Activated T-helper 9 cell treated with anti-CD3 and anti-CD28 coated beads, Interleukin-2, amount 50 U/mL, for 16 hours (primary cell): ENCODE results near the gene SMIM43.
"Not testable (repeated sequence)": the region's sequence is repeated elsewhere in the genome, so short reads cannot be mapped to it uniquely, and the experiment has no call there.

Experiments
- DNase-seq: peaks from one replicate; pipeline ENCODE4 v3.0.0-alpha.2; 2020; ENCODE audit warnings: low read depth

The SMIM43 gene

DNA sequence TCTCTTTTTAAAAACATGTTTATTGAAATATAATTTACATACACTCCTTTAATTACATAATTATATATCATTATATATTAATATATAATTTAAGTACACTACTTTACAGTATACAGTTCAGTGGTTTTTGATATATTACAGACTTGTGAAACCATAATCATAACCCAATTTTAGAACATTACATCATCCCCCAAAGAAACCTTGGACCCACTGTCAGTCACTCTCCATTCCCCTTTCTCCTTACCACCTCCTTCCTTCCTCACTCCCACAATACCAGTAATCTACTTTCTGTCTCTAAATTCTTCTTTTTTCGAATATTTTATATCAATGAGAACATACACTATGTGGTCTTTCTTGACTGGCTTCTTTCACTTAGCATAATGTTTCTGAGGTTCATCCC, 18.2 kb upstream of the SMIM43 start:
- DNase-seq, result no peak

DNA sequence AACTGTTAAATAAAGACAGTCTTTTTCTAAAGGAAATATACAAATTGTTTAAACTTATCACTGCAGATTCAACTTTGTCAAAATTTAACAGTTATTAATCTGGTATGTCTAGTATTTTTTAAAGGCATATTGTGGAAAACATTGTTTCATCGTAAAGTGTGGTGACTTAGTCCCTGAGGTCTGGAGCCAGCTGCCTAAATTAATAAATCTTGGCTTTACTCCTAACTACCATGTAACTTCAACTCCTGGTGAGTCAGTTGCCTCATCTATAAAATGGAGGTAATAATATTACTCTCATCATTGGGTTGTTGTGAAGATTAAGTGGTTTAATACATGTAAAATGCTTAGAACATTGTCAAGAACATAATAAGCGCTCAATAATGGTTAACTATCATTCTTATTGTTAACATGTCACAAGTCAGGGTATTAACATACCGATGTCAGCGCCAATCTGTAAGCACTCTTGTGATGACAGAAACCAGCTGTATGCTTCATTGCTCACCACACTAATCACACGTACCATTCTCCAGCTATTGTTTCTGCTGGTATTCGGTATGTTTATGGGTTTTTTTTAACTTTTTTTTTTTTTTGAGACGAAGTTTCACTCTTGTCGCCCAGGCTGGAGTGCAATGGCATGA, 14.1 kb upstream of the SMIM43 start:
- DNase-seq, result no peak

DNA sequence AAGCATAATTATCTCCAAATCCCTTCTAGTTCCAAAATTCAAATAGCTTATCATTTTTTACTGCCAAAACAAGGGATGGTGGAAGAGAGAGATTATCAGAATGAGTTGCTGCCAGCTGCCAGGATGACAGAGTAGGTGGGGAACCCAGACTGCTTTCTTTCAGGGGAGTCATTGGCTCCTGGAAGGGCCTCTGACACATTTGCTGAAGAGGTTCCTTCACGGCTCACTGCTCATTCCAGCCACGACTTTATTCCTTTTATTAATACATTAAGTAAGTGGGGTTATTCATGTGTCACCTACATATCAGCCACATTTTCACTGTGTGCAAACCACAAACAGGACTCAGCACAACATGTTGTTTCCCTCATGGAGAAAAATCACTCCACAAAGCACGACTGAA, 12.7 kb upstream of the SMIM43 start:
- no peak for DNase-seq

DNA sequence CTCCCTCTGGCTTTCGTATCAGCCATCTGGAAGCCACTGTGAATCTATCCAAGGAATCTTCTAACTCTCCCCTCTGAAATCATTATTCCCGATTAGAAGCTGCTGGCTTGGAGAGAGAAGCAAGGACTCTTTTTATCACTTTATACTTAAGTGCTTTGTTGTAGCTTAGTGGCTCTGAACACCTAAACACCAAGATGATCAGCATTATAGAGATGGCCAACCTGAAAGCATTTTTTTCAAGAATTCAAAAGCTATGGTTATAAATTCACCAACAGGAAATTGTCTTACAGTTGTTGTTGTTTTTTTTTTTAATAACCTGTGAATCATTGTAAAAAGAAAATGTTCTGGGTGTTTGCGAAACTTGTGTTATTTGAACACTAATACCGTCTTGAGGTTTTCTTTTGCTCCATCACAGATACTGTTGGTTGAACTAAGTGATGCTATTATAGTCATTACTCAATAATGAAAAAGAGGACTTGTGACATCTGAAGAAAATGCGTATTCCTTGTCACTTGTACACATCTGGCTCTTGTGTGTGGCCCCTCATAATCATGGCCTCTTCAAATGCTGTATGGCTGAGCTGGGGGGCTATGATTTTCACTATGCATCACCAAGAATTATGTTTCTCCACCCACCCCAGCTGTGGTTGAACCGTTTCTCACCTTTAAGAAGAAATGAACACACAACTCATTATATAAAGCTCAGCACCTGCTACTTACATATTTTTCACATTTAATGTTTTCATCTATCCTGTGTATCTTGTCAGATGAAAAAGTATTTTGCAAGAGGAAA, 11.8 kb upstream of the SMIM43 start:
- DNase-seq, result no peak

DNA sequence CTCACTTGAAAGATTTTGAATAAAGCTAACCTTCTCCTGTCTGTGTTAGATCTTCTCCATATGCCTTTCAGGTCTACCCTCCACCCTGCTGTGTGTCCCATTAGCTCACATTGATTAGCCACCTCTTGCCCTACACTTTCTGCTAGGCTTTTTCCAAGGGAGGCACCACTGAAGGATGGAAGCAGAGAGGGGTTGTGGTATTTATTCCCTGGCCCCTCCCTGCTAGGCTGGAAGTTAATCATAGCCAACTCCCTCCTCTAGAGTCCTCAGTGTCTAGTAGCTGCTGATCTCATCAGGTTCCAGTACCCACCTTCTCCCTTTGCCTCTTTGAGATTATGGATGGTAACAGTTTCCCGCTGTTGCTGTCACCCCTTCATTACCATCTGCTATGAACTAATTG, 8.9 kb upstream of the SMIM43 start:
- no peak for DNase-seq

DNA sequence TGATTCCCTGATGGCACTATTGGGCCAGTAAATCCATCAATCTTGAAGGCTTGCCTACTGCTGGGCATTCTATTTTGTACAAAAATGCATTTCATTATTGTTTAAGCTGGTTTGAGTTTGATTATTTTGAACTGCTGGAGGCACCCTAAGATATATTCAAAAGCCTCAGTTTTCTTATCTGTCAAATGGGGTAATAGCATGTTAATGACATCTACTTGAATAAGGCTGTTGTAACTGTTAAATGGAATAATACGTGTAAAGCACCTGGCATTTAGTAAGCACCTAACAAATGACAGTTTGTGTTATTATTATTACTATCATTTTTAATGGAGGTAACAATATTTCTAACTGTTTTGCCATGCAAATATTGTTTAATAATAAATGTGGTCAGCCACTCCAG, 6.9 kb upstream of the SMIM43 start:
- no peak for DNase-seq

DNA sequence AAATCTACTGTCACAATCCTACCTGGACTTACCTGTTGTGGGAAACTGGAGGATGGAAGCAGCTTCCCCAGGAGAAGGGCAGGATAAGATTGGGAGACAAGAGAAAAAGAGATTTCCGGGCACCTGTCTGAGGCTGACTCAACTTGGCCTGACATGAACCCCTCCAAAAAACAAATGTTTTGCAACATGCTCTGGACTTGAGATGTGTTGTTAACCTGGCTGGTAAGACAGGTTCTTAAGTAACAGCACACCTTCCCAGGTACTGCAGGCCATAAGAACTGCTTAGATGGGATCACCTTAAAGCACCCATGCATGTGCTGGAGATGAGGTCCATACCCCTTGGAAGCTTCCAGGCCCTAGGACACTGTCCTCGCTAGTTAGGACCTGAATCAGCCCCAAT, 4.4 kb upstream of the SMIM43 start:
- no peak for DNase-seq

DNA sequence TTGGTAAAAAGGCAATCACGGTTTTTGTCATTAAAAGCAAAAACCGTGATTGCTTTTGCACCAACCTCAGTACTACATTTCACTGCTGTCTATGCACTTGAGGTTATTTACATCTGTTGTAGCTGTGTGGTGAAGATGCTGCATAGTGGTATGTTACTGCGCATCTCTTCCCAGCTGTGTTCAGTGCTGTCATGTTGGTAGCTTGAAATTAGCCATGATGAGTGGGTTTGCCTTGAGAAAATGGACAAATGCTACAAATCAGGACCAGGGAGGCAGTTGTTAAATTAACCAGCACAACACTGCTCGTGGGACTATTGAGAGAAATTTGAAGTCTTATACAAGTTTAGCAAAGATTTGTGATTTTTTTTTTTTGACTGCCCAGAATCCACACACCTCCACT, 2.2 kb upstream of the SMIM43 start:
- no peak for DNase-seq

DNA sequence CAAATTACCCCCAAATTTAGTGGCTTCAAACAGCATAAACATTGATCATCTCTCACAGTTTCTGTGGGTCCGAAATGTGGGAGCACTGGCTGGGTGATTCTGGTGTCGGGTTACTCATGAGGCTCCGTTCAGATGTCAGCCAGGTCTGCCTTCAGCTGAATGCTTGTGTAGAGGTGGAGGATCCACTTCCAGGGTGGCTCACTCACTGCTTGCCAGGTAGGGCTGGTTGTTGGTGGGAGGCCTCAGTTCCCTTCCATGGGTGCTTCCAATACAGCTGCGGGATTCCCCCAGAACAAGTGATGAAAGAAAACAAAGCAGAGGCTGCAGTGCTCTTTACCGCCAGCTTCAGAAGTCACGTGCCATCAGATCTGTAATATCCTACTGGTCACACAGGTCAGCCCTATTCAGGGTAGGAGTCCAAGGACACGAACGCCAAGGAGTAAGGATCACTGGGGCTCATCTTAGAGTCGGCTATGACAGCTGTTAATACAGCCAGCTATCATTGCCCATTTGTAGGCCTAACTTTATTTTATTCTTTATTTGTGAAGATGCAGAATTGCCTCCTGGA, 1.1 kb upstream of the SMIM43 start:
- no peak for DNase-seq

DNA sequence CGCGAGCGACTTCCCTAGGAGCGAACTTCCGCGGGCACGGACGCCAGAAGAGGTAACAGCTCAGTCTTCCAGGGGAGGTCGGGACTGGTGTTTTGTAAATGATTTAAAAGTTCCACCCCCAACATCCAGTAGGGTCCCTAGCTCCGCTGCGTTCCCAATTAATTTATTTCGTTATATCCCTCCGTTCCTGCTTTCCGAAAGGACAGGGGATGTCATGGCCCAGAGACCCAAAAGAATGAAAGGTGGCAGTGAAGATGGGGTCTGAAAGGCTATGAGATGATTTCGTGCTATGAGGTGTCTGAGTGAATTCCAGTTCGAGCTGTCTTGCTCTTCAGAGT, 373 bp upstream of the SMIM43 start:
- DNase-seq, result no peak

DNA sequence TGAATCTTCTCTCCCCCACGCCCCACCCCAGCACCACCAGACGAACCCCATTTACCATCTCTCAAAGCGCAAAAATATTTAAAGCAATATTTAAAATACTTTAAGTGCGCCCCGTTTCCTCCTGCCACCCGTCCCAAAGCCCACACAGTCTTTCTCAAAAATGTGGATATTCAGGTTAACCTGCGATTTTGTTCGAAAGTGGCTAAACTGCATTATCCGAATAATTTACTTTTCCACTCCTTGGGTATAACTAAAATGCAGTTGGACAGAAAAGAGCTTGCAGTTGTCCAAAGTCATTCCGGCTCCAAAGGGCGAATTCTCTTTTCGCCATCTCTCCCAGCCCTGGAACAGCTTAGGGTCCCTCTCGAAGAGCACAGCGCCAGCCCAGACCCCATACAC, 662 bp downstream of the SMIM43 start:
- no peak for DNase-seq

DNA sequence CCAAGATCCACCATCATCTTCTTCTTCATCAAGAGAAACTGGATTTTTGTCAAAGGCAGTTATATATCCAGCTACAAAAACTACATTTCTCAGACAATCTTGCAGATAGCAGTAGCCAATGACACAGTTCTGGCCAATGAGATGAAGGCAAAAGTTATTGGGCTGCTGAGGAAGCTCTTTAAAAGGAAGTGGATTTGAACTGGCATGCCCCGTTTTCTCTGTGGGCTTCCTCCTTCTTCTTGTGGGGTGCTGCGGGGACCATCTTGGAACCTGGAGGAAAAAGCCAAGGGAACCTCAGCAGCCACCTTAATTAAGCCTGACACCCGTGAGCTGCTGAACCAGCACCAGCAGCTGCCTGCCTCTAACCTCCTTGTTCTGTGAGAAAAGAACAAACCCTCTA, 4.8 kb downstream of the SMIM43 start:
- DNase-seq, result no peak

DNA sequence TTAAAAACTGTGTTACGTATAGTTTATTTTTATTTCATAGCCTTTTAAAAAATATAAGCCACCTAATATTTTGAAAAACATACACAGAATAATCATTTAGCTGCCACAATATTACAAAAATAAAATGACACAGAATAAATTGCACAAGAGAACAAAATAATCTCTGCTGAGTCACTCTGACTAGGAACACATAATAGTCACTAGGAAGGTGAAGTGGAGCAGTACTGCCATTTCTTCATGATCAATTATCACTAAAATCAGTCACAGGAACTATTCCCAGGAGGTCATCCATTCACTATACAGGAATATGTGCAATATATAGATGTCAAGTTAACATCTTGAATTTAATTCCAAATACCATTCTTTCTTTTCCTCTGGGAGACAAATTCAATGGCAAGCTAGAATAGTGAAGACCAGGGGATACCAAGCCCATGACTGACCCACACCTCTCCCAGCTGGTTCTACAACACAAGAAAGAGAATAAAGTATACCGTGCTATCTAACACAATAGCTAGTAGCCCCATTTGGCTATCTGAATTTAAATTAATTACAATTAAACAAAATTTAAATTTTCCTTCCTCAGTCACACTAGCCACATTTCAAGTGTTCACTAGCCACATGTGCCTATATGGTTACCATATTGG, 5.9 kb downstream of the SMIM43 start:
- no peak for DNase-seq

DNA sequence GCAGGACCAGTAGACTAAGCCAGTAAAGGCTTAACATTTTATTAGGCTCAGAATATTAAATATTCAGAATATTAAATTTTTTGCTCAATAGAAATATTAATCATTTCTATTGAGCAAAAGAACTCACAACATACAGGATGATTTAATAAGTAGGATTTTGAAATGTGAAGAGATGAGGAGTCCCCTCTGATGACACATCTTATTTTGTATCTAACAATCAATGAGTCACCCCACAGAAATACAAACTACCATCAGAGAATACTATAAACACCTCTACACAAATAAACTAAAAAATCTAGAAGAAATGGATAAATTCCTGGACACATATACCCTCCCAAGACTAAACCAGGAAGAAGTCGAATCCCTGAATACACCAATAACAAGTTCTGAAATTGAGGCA, 12.8 kb downstream of the SMIM43 start:
- DNase-seq, result not testable (repeated sequence)

DNA sequence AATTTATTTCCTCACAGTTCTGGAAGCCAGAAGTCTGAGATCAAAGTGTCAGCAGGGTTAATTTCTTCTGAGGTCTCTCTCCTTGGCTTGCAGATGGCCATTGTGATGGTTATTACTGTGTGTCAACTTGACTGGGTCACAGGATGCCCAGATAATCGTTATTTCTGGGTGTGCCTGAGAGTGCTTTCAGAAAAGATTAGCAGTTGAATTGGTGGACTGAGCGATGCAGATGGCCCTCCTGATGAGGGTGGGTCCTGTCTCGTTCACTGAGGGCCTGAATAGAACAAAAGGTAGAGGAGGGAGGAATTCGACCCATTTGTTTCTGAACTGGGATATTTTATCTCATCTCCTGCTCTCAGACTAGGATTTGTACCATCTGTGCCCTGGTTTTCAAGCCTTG, 15.7 kb downstream of the SMIM43 start:
- no peak for DNase-seq

DNA sequence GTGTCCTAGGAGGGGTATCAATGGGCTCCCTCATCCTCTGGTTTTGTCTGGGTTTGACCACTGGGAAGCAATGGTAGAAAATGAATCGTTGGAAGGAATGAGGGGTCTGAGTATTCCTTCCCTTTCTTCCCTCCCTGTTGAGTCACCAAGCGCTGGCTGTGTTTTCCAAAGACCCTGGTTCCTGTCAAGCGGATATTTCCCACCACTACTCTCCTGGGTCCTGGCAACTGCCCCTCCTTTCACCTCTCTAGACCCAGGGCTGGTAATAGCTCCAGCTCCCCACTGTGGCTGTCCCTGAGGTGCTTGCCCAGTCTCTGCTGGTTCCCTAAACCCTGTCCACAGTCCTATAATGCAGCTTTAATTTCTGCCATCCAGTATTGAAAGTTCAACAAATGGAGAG, 22.2 kb downstream of the SMIM43 start:
- no peak for DNase-seq

DNA sequence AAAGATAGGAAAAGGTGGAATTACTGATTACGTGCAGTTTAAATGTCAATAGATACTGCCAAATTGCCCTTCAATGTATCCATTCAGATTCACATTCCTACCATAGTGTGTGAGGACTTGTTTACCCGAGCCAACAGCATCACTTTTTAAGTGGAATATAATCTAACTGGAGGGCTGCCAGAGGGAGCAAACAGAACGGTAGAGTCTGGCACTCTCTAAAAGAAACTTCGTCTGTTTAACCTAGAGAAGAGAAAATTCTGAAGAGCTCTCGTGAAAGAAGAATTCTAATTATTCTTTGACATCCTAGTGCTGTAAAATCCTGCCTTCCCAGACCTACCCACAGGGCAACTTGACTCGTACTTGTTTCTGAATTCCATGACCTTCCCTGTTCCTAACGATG, 23.2 kb downstream of the SMIM43 start:
- DNase-seq, result no peak

DNA sequence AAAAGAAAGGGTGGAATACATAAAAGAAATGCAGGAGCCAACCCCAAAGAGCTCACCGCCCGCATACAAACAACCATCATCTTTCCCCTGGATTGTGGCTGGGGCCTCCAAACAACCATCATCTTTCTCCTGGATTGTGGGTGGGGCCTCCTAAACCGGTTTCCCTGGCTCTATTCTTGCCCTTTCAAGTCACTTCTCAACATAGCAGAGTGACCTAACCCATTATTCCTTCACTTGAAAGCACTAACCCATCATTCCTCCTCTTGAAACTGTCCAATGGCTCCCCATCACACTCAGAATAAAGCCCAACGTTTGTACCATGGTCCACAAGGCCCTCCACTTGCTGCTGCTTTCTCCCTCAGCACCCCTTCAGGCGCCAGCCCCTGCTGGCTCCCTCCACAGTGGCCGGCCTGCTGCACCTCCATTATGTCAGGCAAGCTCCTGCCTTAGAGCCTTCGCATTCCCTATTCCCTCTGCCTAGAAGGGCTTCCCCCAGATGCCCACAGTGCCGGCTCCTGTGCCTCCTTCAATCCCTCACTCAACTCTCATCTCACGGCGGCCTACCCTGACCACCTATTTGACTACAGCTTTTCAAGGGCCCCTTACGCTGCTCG, 24.1 kb downstream of the SMIM43 start:
- no peak for DNase-seq

DNA sequence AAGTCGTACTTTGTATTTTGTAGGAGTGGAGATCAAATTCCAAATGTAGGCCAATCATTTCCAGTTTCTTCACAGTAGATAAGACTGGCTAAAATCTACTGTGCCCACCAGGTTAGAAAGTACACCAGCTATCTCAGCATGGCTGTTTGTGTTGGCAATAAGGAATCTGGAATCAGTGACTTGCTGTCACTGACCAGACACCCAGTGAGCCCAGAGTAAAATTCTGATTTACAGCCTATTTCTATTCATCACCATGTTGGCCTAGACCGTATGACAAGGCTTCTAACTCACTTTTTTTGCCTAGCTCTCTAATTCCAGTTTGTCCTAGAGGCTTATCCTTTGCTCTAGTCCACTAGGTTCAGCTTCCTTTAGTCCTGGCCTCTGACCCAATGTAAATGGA, 25.4 kb downstream of the SMIM43 start:
- no peak for DNase-seq

DNA sequence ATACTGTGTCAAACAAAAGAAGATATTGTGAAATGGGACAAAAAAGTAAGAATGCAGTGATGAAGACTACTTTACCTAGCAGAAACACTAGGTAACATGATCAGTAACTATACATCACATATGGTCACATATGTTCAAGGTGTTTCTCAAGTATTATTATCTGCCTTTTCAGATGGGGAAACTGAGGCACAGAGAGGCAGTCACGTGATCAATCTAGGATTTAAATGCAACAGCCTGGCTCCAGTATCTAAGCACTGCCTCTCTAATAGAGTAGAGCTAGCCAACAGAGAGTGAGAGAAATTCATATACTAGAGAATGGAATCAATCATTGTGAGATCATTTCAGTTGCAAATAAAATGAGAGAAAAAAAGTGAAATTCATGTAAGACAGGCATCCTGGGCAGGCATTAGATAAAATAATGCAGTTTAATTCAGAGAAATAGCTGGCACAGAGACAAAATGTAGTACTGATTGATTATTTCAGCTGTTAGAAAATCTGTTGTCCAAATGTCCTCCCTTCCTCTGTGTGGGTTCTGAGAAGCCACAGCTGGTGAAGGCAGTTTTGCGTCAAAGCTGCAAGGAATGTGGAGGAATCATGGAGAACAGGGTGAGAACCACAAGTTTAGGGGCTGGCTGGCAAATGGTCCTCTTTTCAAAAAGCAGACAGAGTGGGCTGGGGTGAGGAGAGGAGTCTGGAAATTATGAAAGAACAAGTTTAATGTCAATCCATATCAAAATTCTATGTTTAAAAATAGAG, 26.0 kb downstream of the SMIM43 start:
- no peak for DNase-seq

DNA sequence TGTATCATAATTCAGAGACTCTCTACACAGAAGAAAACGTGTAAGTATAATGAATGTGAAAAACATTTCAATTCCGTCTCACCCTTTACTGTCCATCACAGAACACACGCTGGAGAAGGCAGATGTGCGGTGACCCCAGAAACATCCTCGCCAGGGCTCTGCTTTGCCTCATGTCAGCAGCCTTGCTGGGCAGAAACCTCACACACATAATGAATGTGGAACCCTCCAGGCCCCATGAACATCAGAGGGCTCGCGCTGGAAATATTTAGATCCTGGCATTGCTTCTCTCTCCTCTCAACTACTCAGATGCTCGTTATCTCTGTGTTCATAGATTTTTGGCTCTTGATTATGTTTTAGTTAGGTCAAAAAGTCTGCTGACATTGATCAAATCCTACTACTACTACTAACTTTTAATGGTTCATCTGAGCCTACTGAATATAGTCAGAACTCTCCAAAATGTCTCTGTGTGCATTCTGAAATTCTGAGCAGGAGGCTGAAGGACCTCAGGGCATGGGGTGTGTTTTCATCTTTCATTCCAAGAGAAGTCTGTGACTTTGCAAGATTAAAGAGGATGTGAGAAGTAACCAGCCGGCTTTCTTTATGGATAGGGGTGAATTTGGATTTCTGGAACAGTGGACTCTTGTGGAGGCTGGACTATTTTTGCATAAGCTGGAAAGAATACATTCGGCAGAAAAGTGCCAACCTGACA, 27.0 kb downstream of the SMIM43 start:
- no peak for DNase-seq
